Measurements from ENCODE around the gene ARHGAP44.

DNA sequence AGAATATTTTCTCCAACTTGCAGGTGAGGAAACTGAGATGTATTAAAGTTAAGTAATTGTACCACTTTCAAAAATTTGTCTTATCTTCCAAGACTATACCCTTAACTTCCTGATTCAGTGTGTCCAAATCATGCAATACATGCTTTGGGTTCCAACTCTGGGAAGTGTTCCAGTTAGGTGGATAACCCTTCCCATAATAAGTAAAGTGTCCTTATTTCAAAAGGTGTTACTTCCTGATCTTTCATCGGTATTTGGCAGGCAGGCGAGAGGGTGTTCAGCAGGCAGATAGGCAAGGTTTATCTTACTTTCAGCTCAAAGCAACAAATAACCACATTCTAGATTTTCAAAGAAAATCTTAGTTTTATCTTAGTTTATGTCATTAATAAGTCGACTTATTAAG is 46.3 kb upstream of the ARHGAP44 start:
- TF ChIP-seq, protein P1, sequence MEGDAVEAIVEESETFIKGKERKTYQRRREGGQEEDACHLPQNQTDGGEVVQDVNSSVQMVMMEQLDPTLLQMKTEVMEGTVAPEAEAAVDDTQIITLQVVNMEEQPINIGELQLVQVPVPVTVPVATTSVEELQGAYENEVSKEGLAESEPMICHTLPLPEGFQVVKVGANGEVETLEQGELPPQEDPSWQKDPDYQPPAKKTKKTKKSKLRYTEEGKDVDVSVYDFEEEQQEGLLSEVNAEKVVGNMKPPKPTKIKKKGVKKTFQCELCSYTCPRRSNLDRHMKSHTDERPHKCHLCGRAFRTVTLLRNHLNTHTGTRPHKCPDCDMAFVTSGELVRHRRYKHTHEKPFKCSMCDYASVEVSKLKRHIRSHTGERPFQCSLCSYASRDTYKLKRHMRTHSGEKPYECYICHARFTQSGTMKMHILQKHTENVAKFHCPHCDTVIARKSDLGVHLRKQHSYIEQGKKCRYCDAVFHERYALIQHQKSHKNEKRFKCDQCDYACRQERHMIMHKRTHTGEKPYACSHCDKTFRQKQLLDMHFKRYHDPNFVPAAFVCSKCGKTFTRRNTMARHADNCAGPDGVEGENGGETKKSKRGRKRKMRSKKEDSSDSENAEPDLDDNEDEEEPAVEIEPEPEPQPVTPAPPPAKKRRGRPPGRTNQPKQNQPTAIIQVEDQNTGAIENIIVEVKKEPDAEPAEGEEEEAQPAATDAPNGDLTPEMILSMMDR (optimal IDR thresholded peaks at IDR 0.05 in 1 of 3, IDR thresholded peaks at IDR 0.05 in 1 of 3, conservative IDR thresholded peaks at IDR 0.05 in 1 of 3; ENCODE audit: extremely low read depth in 1 of 3, insufficient read depth in 2 of 3, low read length in 3 of 3) = no peak
- no peak for TF ChIP-seq EZH2 (IDR thresholded peaks at IDR 0.05; ENCODE audit: low read length)
